ENCODE measurements around the gene KCNQ1OT1. TPM values are rescaled to one million over a fixed set of nuclear protein-coding genes. Genes with fewer than 3 reads are reported as not detected.

KCNQ1OT1 gene
- total and polyA plus RNA-seq, 7 donors = 0.01 to 0.56 (median 0.30) TPM

DNA sequence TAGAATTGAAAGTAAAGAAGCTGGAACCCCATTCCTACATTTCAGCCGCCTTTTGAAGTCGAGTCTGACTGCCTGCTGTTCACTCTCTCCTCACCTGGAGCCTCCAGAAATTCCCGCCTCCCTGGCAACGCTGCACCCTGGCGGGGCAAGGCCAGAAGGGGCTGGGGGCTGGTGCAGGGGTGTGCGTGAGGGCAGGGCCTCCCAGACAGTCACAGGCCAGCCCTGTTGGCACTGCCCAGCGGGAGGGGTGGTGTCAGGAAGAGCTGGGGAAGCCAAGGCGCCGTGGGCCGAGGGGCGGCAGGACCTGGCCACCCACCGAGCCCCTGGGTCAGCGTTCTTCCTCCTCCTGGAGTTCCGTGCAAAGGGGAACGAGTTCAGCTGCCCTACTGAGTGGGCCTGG, 123.2 kb downstream of the KCNQ1OT1 start:
- DNase-seq = peak; percentile 5 to 38
- 90 to 94% (median 91%) methylated on average over 13 to 15 of the region's 15 CpGs for WGBS, 3 donors
- Histone ChIP-seq H3K4me1 (no peaks in the 10 kb centered on the region), H3K9me3 (no peaks in the 10 kb centered on the region), H3K27ac (no peak overlapping the region), H3K27me3 (ENCODE audit: insufficient read depth in 3 of 3, low read length in 2 of 3) (no peaks in the 10 kb centered on the region), H3K36me3 (ENCODE audit: insufficient read depth in 1 of 2, low read depth in 1 of 2) (no peaks in the 10 kb centered on the region), H3K4me3 (no peak overlapping the region)
- TF ChIP-seq, protein P1, sequence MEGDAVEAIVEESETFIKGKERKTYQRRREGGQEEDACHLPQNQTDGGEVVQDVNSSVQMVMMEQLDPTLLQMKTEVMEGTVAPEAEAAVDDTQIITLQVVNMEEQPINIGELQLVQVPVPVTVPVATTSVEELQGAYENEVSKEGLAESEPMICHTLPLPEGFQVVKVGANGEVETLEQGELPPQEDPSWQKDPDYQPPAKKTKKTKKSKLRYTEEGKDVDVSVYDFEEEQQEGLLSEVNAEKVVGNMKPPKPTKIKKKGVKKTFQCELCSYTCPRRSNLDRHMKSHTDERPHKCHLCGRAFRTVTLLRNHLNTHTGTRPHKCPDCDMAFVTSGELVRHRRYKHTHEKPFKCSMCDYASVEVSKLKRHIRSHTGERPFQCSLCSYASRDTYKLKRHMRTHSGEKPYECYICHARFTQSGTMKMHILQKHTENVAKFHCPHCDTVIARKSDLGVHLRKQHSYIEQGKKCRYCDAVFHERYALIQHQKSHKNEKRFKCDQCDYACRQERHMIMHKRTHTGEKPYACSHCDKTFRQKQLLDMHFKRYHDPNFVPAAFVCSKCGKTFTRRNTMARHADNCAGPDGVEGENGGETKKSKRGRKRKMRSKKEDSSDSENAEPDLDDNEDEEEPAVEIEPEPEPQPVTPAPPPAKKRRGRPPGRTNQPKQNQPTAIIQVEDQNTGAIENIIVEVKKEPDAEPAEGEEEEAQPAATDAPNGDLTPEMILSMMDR (IDR thresholded peaks at IDR 0.05) = no peak
- intact Hi-C loops (cut with DNase I) = no loop called here
- ATAC-seq = no peak

DNA sequence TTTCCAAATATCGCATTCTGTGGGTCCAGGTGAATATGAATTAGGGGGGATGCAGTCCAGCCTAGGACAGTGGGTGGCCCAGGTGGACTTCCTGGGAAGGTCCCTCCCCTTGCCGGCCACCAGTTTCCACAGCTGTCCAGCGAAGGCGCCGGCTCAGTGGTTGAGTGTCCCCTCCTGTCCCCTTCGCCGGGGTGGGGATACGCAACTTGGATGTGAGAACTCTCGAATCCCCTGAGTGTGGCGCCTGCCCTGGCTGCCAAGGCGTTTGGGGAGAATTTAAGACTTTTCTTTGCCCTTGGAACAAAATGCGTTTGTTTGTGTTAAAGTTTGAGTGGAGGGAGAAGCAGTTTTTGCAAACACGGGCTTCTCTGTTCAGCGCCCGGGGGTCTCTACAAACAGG, 123.7 kb downstream of the KCNQ1OT1 start:
- Histone ChIP-seq H3K4me1 (no peaks in the 10 kb centered on the region), H3K36me3 (ENCODE audit: insufficient read depth in 1 of 2, low read depth in 1 of 2) (no peaks in the 10 kb centered on the region), H3K27ac (no peak overlapping the region), H3K9me3 (no peaks in the 10 kb centered on the region), H3K27me3 (ENCODE audit: insufficient read depth in 3 of 3, low read length in 2 of 3) (no peaks in the 10 kb centered on the region), H3K4me3 (no peak overlapping the region)
- TF ChIP-seq, protein P1 (IDR thresholded peaks at IDR 0.05) = no peak
- DNase-seq (peak; percentile 10 to 45), ATAC-seq (no peak)
- intact Hi-C loops (cut with DNase I) = no loop called here
- WGBS, 3 donors = 91 to 94% (median 93%) methylated on average over 15 of the region's 15 CpGs

DNA sequence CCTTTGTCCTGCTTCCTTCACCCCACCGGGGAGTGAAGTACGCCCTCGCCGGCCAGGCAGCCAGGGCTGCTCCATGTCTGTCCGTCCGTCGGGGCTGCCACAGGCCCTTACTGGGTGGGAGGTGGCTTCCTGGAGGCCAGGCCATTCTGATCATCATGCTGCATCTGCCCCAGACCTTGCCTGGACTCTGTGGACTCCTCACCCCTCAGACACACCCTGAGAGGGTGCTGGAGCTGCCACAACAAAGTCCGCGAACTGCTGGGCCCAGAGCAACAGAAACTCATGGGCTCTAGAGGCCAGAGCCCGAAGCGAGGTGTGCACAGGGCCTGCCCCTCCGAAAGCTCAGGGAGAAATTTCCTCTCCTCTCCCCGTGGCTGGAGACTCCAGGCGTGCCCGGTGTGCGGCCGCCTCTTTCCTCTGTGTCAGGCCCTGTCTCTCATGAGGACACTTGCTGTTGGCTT, 124.2 kb downstream of the KCNQ1OT1 start:
- Histone ChIP-seq H3K27me3 (ENCODE audit: insufficient read depth in 3 of 3, low read length in 2 of 3) (no peaks in the 10 kb centered on the region), H3K4me3 (no peak overlapping the region), H3K27ac (no peak overlapping the region), H3K9me3 (no peaks in the 10 kb centered on the region), H3K4me1 (no peaks in the 10 kb centered on the region), H3K36me3 (ENCODE audit: insufficient read depth in 1 of 2, low read depth in 1 of 2) (no peaks in the 10 kb centered on the region)
- TF ChIP-seq, protein P1 (IDR thresholded peaks at IDR 0.05) = no peak
- WGBS, 3 donors = 82 to 92% (median 87%) methylated on average over 17 of the region's 17 CpGs
- ATAC-seq (no peak), DNase-seq (peak in 1 of 2 donors; percentile 36)
- intact Hi-C loops (cut with DNase I) = no loop called here

DNA sequence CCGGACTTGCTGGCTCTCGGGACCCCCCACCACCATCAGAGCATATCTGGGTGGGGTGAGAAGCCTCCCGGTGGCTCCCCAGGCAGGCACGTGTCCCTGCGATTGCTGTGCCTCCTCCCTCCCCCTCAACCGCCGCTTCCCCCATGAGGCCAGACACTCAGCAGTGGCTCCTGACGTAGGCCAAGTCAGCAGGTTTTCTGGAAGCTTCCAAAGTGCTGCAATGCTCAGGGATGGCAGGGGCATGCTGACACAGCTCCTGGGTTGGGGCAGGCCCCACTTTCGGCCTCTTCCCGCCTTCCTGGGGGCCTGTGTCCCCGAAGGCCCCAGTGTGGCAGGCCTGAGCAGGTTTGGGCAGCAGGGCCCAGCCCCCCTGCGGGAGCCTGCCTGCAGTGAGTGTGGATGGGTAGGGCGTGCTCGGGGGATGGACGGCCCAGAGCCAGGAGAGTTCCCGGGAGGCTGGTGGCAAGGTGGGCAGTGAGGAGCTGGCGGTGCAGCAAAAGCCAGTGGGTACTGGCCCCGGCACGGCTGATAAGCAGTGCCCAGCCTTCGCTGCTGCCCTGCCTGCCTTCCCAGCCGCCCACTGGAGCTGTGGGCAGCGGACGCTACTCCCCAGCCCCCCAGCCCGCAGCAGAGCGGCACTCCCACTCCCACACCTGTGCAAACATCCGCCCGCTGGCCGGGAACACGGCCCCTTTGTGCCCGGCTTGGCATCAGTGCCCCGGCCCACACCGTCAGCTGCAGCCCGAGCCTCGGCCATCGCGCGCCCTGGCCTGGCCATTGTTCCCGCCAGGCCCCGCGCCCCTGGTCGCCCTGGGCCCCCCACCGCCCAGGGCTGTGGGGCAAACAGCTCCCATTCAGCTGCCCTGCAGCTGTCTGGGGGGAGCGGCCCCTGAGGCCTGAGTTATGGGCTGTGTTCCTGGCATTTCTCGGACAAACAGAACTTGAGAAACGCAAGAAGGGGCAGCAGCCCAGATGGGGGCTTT, 125.0 kb downstream of the KCNQ1OT1 start:
- no peak overlapping the region for H3K27ac ChIP-seq
- no peaks in the 10 kb centered on the region for H3K36me3 ChIP-seq (ENCODE audit: insufficient read depth in 1 of 2, low read depth in 1 of 2)
- no peak for ATAC-seq
- TF ChIP-seq, protein P1 (IDR thresholded peaks at IDR 0.05) = no peak
- intact Hi-C loops (cut with DNase I) = no loop called here
- peak; percentile 5 to 30 for DNase-seq
- 63 to 80% (median 64%) methylated on average over 42 to 45 of the region's 45 CpGs for WGBS, 3 donors
- no peaks in the 10 kb centered on the region for H3K4me1 ChIP-seq
- no peaks in the 10 kb centered on the region for H3K27me3 ChIP-seq (ENCODE audit: insufficient read depth in 3 of 3, low read length in 2 of 3)
- H3K9me3 ChIP-seq = no peaks in the 10 kb centered on the region
- H3K4me3 ChIP-seq = no peak overlapping the region

Data from psoas muscle (tissue), 8 donors.